Putamen (tissue), 1 donor: ENCODE measurements around the gene KIF3C.
A peak's percentile ranks its signal among the peaks of the same experiment; 100 is the strongest.
"Not testable (repeated sequence)": the region's sequence is repeated elsewhere in the genome, so short reads cannot be mapped to it uniquely, and the experiment has no call there.

ENCODE experiments used
- DNase-seq: peaks from one replicate; pipeline ENCODE4 v3.0.0-alpha.2; 2016; ENCODE audit warnings: low spot score

Gene KIF3C

GRCh38 chr2:25960920-25961319 lies 21.4 kb downstream of the KIF3C start:
- no peak for DNase-seq

DNA sequence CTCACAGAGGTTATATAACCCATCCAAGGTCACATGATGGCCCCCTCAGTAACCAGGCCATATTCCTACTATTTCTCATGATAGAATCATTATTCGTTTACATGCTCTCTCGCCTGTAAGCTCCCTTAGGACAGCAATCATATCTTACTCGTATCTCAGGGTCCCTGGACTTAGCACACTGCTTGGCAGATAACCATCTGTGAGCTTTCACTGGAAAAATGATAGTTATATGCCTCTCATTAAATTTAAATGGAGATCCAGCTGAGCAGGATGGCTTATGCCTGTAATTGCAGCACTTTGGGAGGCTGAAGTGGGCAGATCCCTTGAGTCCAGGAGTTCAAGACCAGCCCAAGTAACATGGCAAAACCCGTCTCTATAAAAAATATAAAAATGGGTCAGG lies 21.9 kb downstream of the KIF3C start:
- DNase-seq: no peak

GRCh38 chr2:25958611-25959010 lies 23.7 kb downstream of the KIF3C start:
- DNase-seq: not testable (repeated sequence)

GRCh38 chr2:25957743-25958142 lies 24.6 kb downstream of the KIF3C start:
- DNase-seq: no peak

- DNase-seq: no peak
These were observed 26.3 kb downstream of the KIF3C start for GRCh38 chr2:25955869-25956535.

DNA sequence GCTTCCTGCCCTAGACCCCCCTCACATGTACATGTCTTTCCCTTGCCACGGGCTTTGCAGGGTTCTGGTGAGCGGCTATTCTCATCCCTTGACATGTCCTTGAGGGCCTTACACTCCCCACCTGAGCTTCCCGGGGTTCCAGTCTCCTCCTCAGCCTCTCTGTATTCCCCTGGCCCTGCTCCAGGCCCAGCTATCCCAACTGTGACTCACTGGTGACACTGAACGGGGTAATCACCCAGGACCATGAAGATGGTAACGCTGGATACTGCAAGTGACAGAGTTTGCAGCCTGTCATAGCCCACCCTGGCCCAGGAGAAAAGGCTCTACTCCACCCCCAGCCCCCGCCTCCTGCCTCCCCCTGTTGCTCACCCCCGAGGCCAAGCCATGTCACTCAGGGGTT lies 27.3 kb downstream of the KIF3C start:
- DNase-seq: no peak

DNA sequence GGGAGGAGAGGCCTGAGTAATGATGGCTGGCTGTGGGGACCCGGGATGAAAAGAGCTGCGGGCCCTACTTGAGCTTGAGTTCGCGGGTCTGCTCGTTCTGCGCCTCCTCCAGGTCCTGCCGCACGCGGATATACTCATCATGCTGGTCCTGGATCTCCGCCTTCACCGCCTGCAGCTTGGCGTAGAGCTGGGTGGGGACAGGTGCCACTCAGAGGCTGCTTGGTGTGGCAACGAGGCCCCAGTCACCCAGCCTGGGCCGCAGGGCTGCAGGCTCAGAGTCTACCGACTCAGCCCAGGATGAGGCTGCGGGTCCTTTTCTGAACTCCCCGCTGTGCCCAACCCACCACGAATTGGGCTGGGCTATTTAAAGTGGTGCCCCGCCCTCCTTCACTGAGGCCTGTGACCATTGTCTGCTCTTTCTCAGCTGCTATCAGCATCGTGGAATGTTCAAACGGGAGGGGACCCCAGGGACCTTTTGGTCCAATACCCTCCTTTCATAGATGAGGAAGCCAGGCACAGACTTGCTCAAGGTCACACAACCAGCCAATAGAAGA lies 28.0 kb downstream of the KIF3C start:
- DNase-seq: no peak

DNA sequence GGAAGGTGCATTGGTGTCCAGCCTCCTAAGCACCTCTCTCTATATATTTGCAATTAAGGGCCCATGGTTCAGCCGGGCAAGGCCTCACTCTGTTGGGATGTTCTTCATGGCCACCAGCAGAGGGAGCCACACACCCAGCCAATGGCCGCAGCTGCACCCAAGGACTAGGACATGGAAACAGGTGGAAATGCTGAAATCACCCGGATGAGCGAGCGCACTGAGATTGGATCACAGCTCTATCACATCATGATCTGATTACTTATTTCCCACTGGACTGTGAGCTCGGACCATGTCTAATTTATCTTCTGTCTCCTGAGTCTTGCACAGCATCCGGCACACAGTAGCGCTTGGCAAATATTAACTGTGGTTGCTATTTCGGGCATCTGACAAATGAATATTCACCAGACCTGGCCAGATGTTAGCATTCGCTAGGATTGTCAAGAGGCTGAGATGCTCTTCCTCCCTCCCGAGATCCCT lies 31.2 kb downstream of the KIF3C start:
- DNase-seq: peak; percentile 90

DNA sequence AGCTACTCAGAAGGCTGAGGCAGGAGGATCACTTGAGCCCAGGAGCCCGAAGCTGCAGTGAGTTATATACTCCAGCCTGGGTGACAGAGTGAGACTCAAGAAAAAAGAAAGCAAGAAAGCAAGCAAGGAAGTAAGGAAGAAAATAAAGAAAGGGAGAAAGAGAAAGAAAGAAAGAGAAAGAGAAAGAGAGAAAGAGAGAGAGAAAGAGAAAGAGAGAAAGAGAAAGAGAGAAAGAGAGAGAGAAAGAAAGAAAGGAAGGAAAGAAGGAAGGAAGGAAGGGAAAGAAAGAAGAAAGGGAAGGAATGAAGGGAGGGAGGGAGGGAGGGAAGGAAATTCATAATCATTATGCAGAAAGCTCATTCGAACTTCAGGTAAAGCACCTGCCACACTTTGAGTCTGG lies 33.9 kb downstream of the KIF3C start:
- DNase-seq: no peak

GRCh38 chr2:25941042-25941441 lies 41.3 kb downstream of the KIF3C start:
- DNase-seq: no peak

- no peak for DNase-seq
These were observed 43.0 kb downstream of the KIF3C start for GRCh38 chr2:25939257-25939668.

DNA sequence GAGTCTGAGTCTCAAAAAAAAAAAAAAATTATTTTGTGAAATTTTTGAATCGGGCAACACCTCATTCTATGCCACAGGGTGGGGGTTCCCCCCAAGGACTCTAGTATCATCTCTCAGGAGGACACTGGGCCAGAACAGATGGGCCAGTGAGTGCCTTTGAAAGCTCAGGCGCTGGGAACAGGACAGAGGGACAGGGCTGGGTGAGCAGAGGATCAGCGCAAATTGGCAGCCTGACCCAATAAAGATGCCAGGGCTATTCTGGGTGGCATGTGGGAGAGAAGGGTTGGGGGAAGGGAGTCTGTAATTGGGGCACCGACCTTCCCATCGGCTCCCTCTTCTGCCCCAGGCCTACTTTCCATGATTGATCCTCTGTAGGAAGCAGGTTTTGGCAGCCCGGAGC lies 44.0 kb downstream of the KIF3C start:
- no peak for DNase-seq

DNA sequence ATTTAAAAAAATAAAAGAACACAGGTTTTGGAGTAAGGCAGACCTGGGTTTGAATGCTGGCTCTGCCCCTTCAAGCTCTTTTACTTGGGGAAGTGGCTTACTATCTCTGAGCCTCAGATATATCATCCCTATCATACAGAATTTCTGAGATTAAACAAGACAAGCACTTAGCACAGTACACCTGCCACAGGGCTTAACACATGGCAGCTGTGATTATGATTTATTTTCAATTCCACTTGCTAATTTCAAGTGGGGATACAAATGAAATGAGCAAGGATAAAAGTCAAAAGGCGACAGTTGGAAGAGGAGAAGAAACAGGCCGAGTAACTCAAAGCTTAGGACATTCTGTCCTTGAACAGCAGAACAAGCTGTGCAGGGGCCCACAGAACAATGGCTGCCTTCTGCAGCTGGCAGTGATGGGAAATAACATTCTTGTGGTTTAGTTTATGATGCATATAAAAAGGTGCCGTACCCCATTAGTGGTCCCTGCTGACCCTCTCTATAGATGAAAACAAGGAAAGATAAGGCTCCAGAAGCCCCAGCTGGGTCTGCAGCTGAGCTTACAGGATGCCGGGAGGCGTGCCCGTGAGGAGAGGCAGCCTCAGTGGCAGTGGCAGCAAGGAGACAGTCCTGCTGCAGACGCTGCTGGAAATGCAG lies 45.3 kb downstream of the KIF3C start:
- no peak for DNase-seq

DNA sequence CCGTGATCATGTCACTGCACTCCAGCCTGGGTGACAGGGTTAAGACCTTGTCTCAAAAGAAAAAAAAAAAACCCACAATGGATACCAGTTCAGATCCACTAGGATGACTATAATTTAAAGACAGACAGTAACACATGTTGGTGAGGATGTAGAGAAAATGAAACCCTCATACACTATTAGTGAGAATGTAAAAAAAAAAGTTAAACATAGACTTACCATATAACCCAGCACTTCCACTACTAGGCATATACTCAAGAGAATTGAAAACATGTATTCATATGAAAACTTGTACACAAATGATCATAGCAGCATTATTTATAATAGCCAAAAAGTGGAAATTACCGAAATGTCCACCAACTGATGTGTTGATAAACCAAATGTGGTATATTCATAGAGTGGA lies 48.7 kb downstream of the KIF3C start:
- DNase-seq: no peak

GRCh38 chr2:25929789-25930473 lies 52.4 kb downstream of the KIF3C start:
- no peak for DNase-seq

DNA sequence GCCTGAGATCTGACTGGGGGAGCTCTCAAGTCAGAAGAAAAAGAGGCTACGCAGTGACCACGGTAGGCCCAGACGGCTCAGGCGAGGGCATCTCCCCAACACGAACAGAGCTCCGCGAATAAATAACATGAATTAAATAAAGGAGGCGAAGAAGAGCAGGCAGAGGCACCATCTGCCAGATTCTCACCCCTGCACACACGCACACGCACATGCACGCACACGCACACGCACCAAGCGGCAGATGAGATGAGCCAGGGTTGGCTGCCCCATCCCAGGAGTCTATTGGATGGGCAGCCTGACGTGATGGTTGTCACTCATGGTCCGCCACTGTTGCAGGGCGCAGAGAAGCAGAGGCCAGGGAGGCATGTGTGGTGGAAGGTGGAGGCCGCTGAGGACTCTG lies 53.6 kb downstream of the KIF3C start:
- DNase-seq: no peak

- peak; percentile 36 for DNase-seq
These were observed 55.1 kb downstream of the KIF3C start for GRCh38 chr2:25926984-25927756.

GRCh38 chr2:25922501-25922900 lies 59.8 kb downstream of the KIF3C start:
- no peak for DNase-seq

GRCh38 chr2:25920786-25921415 lies 61.4 kb downstream of the KIF3C start:
- DNase-seq: no peak

- DNase-seq: no peak
These were observed 62.0 kb downstream of the KIF3C start for GRCh38 chr2:25920336-25920735.

- DNase-seq: no peak
These were observed 64.5 kb downstream of the KIF3C start for GRCh38 chr2:25917832-25918231.

GRCh38 chr2:25917411-25917810 lies 64.9 kb downstream of the KIF3C start:
- not testable (repeated sequence) for DNase-seq
